OCI-LY7 (cell line): ENCODE data around the gene TRIM49B.
"Not testable (repeated sequence)": the region's sequence is repeated elsewhere in the genome, so short reads cannot be mapped to it uniquely, and the experiment has no call there.

ENCODE experiments used
- CTCF ChIP-seq: fragments of 200-600 bp; sonication (generic); conservative IDR thresholded peaks from 2 replicates; pipeline ENCODE4 v1.5.1; 2014; ENCODE audit warnings: mild to moderate bottlenecking, antibody characterized with exemption, low read length, moderate library complexity, mixed read lengths
- EZH2phosphoT487 ChIP-seq: fragments of 200-600 bp; sonication (generic); IDR thresholded peaks from 2 replicates; pipeline ENCODE4 v1.6.1; 2018; ENCODE audit warnings: low read depth, borderline replicate concordance, mild to moderate bottlenecking, mixed run types, antibody characterized with exemption, low read length, moderate library complexity, mixed read lengths

- not testable (repeated sequence) for TF ChIP-seq CTCF, EZH2phosphoT487
Observed at GRCh38 chr11:49069897-49070296, 41.3 kb downstream of the TRIM49B start.
